Measurements from ENCODE around the gene SLIT3. TPM values are rescaled to one million over a fixed set of nuclear protein-coding genes. Genes with fewer than 3 reads are reported as not detected.

The SLIT3 gene
- total RNA-seq, 1 donor from 2014 or later, result 3.1 TPM

GRCh38 chr5:169084775-169085174 lies 216.2 kb downstream of the SLIT3 start:
- DNase-seq (ENCODE audit: low read depth), result no peak
- TF ChIP-seq CTCF (conservative IDR thresholded peaks at IDR 0.05; ENCODE audit: low read depth, low read length), result no peak

GRCh38 chr5:169083394-169084018 lies 217.4 kb downstream of the SLIT3 start:
- TF ChIP-seq CTCF (conservative IDR thresholded peaks at IDR 0.05; ENCODE audit: low read depth, low read length), result no peak
- H3K4me3 ChIP-seq (ENCODE audit: low read depth, low read length), result no peak overlapping the region
- no peak for DNase-seq (ENCODE audit: low read depth)

More at GRCh38 chr5:169084775-169085174, 216.2 kb downstream of the SLIT3 start:
- no peak overlapping the region for H3K4me3 ChIP-seq (ENCODE audit: low read depth, low read length)

- no peak overlapping the region for H3K4me3 ChIP-seq (ENCODE audit: low read depth, low read length)
- TF ChIP-seq CTCF (conservative IDR thresholded peaks at IDR 0.05; ENCODE audit: low read depth, low read length), result no peak
- no peak for DNase-seq (ENCODE audit: low read depth)
Observed at GRCh38 chr5:169081000-169081724, 219.8 kb downstream of the SLIT3 start.

- no peak for TF ChIP-seq CTCF (conservative IDR thresholded peaks at IDR 0.05; ENCODE audit: low read depth, low read length)
- no peak for DNase-seq (ENCODE audit: low read depth)
- H3K4me3 ChIP-seq (ENCODE audit: low read depth, low read length), result no peak overlapping the region
Observed at GRCh38 chr5:169080448-169080911, 220.5 kb downstream of the SLIT3 start.

GRCh38 chr5:169079697-169080096 lies 221.2 kb downstream of the SLIT3 start:
- H3K4me3 ChIP-seq (ENCODE audit: low read depth, low read length), result no peak overlapping the region
- TF ChIP-seq CTCF (conservative IDR thresholded peaks at IDR 0.05; ENCODE audit: low read depth, low read length), result no peak

GRCh38 chr5:169074839-169075238 lies 226.1 kb downstream of the SLIT3 start:
- no peak for DNase-seq (ENCODE audit: low read depth)
- TF ChIP-seq CTCF (conservative IDR thresholded peaks at IDR 0.05; ENCODE audit: low read depth, low read length), result no peak

More at GRCh38 chr5:169079697-169080096, 221.2 kb downstream of the SLIT3 start:
- DNase-seq (ENCODE audit: low read depth), result no peak

More at GRCh38 chr5:169074839-169075238, 226.1 kb downstream of the SLIT3 start:
- no peak overlapping the region for H3K4me3 ChIP-seq (ENCODE audit: low read depth, low read length)
